HEK293T (cell line): Measurements from ENCODE around the gene LRR1.

Source experiments
- BHLHE40 ChIP-seq: fragments of 450-650 bp; IDR thresholded peaks from 2 replicates; pipeline ENCODE4 v1.6.1; 2016; ENCODE audit warnings: mild to moderate bottlenecking, moderate library complexity, borderline replicate concordance
- FOXK2 ChIP-seq: fragments of 450-650 bp; IDR thresholded peaks from 2 replicates; pipeline ENCODE4 v1.6.1; 2016; ENCODE audit warnings: mild to moderate bottlenecking
- HDGF ChIP-seq: fragments of 450-650 bp; IDR thresholded peaks from 2 replicates; pipeline ENCODE4 v1.6.1; 2017; ENCODE audit warnings: antibody characterized with exemption, borderline replicate concordance
- SP1 ChIP-seq: fragments of 450-650 bp; IDR thresholded peaks from 2 replicates; pipeline ENCODE4 v1.6.1; 2017

DNA sequence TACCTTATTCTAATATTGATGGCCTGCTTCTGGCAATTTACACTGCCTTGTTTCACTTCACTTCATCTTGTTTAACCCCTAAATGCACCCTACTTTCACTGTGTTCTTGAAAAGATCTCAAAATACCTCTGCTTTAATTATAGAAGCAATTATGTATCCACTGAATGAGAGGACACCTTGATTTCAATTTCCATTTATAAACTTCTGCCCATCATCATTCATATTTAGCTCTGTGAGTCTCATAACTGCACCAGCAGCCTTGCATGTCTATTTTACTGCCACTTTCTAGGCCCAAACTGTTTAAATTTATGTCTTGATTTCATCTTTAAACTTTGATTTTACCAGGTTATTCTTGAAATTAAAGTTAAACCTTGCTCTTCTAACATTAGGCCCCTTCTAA, 43.4 kb downstream of the LRR1 start:
- TF ChIP-seq SP1: no peak
- TF ChIP-seq BHLHE40: no peak
- no peak for TF ChIP-seq FOXK2
- TF ChIP-seq HDGF: no peak
